ENCODE results near the gene TACC2. TPM values are rescaled to one million over a fixed set of nuclear protein-coding genes. Genes with fewer than 3 reads are reported as not detected.

TACC2 gene
- total and polyA plus RNA-seq, 12 donors: 68.1 to 451 (median 364) TPM

DNA sequence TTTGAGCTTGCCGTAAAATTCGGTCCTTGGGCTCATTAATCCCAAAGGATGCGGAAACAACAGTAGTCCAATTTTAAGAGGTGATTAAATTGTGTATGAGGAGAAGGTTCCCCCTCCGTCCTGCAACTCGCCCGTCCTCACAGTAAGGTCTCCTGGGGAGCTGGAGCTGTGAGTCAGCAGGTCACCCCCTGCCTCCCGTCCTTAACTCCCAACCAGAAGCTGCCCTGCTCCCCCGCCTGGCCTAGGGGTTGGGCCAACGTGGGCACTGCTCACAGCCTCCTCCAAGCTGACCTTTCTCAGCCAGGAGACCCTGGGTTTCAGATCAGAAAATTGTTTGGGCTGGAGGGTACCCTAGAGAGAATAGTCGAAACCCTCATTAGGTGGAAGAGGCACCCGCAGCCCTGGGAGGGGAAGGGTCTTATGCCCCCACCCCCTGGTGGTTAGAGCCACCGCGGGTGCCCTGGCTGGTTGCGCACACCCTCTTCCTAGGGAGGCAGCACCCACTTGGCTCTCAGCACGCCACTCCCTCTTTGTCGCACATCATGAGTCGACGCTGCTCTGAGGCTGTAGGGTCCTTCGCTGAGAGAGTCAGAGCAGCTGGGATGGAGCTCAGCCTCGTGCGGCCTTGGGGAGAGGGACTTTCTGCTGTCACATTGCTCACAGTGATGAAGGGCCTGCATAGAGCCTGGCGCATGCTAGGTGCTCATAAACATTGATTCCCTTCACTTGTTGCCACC, 131.2 kb downstream of the TACC2 start:
- Histone ChIP-seq H3K36me3 (peaks cover 0 to 21% (median 0%) of the 10 kb centered on the region in 9 donors), H3K27me3 (no peaks in the 10 kb centered on the region), H3K4me1 (peaks cover 5 to 90% (median 55%) of the 10 kb centered on the region in 9 donors), H3K4me3 (no peak overlapping the region), H3K9me3 (no peaks in the 10 kb centered on the region), H3K27ac (peak overlapping the region in 6 of 10 donors; percentile 29 to 100 (median 45))
- DNase-seq (no peak), ATAC-seq (peak in 2 of 8 donors; percentile 4 to 7)
- intact Hi-C loops (cut with DNase I): no loop called here
- TF ChIP-seq, protein P1, sequence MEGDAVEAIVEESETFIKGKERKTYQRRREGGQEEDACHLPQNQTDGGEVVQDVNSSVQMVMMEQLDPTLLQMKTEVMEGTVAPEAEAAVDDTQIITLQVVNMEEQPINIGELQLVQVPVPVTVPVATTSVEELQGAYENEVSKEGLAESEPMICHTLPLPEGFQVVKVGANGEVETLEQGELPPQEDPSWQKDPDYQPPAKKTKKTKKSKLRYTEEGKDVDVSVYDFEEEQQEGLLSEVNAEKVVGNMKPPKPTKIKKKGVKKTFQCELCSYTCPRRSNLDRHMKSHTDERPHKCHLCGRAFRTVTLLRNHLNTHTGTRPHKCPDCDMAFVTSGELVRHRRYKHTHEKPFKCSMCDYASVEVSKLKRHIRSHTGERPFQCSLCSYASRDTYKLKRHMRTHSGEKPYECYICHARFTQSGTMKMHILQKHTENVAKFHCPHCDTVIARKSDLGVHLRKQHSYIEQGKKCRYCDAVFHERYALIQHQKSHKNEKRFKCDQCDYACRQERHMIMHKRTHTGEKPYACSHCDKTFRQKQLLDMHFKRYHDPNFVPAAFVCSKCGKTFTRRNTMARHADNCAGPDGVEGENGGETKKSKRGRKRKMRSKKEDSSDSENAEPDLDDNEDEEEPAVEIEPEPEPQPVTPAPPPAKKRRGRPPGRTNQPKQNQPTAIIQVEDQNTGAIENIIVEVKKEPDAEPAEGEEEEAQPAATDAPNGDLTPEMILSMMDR (IDR thresholded peaks at IDR 0.05): no peak
- 77 to 83% methylated on average over 22 of the region's 22 CpGs for WGBS, 2 donors

DNA sequence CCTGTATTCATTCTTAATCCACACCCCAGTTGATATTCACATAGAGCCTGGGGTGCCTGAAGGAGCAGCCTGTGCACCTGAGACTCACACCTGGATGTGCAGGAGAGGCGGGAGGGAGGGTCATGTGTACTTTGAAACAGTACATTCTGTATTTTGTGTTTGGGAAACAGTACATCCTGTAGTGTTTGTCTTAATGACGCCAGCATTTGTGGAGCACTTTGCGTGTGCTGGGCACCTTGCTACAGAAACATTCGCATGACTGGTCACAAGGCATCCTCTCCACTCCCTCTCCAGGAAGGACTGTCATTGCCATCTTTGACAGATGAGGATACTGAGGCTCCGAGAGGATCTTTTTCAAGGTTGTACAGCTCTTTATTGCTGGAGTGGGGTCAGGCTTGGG, 132.1 kb downstream of the TACC2 start:
- H3K36me3 ChIP-seq: peaks cover 0 to 21% (median 0%) of the 10 kb centered on the region in 9 donors
- TF ChIP-seq, protein P1 (IDR thresholded peaks at IDR 0.05): no peak
- WGBS, 2 donors: 73 to 74% methylated on average over 5 of the region's 5 CpGs
- no peak for DNase-seq
- no peak overlapping the region for H3K4me3 ChIP-seq
- H3K4me1 ChIP-seq: peaks cover 3 to 84% (median 47%) of the 10 kb centered on the region in 9 donors
- no peaks in the 10 kb centered on the region for H3K27me3 ChIP-seq
- H3K9me3 ChIP-seq: no peaks in the 10 kb centered on the region
- peak overlapping the region in 2 of 10 donors; percentile 38 to 99 for H3K27ac ChIP-seq
- peak in 2 of 8 donors; percentile 19 to 52 for ATAC-seq
- intact Hi-C loops (cut with DNase I): no loop called here

DNA sequence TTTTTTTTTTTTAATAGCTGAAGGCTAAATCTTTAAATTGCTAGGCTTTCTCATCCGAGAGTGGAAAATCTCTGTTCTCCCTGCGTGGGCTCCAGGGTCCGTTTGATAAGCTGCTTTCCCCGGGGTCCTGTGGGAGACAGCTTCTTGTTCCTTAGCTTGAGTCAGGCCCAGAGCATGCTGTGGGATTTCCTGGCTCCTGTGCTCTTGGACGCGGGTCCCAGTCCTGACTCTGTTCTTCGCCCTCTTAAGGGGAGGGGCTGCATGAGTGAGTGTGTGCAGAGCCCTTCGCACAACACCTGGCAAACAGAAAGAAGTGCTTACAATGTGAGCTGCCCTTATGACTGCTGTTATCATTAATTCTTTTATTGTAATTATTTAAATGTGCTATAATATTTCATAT, 133.5 kb downstream of the TACC2 start:
- Histone ChIP-seq H3K27ac (peak overlapping the region in 5 of 10 donors; percentile 6 to 28 (median 22)), H3K36me3 (peaks cover 0 to 21% (median 0%) of the 10 kb centered on the region in 9 donors), H3K4me1 (peaks cover 7 to 83% (median 46%) of the 10 kb centered on the region in 9 donors), H3K4me3 (no peak overlapping the region), H3K27me3 (no peaks in the 10 kb centered on the region), H3K9me3 (no peaks in the 10 kb centered on the region)
- ATAC-seq: no peak
- TF ChIP-seq, protein P1 (IDR thresholded peaks at IDR 0.05): no peak
- no peak for DNase-seq
- WGBS, 2 donors: 40 to 50% methylated on average over 8 of the region's 8 CpGs
- intact Hi-C loops (cut with DNase I): no loop called here

DNA sequence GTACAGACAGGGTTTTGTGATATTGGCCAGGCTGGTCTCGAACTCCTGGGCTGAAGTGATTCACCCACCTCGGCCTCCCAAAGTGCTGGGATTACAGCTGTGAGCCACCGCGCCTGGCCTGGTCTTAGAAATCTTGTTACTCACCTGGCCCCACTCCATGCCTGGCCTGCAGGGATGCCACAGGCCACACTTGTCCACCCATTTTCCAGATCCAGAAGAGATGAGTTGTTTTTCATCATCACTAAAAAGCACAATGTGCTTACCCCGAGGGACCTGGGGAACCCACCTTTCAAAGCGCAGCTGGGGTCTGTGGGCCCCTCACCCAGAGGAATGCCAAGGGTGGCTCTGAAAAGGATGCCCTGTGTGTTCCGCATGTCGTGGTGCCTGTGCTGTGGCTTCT, 134.2 kb downstream of the TACC2 start:
- ATAC-seq (no peak), DNase-seq (no peak)
- H3K4me1 ChIP-seq: peaks cover 13 to 83% (median 46%) of the 10 kb centered on the region in 9 donors
- intact Hi-C loops (cut with DNase I): no loop called here
- WGBS, 2 donors: 75 to 80% methylated on average over 8 of the region's 8 CpGs
- H3K4me3 ChIP-seq: no peak overlapping the region
- no peaks in the 10 kb centered on the region for H3K9me3 ChIP-seq
- TF ChIP-seq, protein P1 (IDR thresholded peaks at IDR 0.05): no peak
- H3K27ac ChIP-seq: peak overlapping the region in 2 of 10 donors; percentile 21 to 28
- H3K27me3 ChIP-seq: no peaks in the 10 kb centered on the region
- peaks cover 0 to 21% (median 0%) of the 10 kb centered on the region in 9 donors for H3K36me3 ChIP-seq
